ENCODE data around the gene SH3RF3. TPM values are rescaled to one million over a fixed set of nuclear protein-coding genes. Genes with fewer than 3 reads are reported as not detected.

Gene SH3RF3
- total and polyA plus RNA-seq, 9 of the 15 experiments (the other 6 are each of a cell fraction or from before 2014, with no cell fraction given) = 0.02 TPM; not detected in 8

GRCh38 chr2:109298851-109299250 is 169.8 kb downstream of the SH3RF3 start:
- 0% methylated on average over 6 of the region's 6 CpGs for WGBS (ENCODE audit: insufficient coverage, low coverage, missing lambda C conversion rate)
- BruUV-seq (replicated peaks) = no TSS peak

GRCh38 chr2:109299536-109299935 is 170.5 kb downstream of the SH3RF3 start:
- DNase-seq (ENCODE audit: extremely low read depth in 1 of 4, low spot score in 3 of 4) (no peak), ATAC-seq (no peak), FAIRE-seq (no peak)
- no peak overlapping the region for H3K27ac ChIP-seq (ENCODE audit: extremely low read depth, low read depth, low read length)
- H3K79me2 ChIP-seq (ENCODE audit: control insufficient read depth, insufficient read depth, low read length) = no peaks in the 10 kb centered on the region
- H4K20me1 ChIP-seq (replicated peaks; ENCODE audit: control insufficient read depth, insufficient read depth, low read length) = no peaks in the 10 kb centered on the region
- BruUV-seq (replicated peaks) = no TSS peak
- 2% methylated on average over 5 of the region's 5 CpGs for whole genome bisulfite sequencing (ENCODE audit: insufficient coverage, low coverage, missing lambda C conversion rate)
- H3K27me3 ChIP-seq (ENCODE audit: control insufficient read depth in 2 of 2, insufficient read depth in 2 of 2, low read length in 2 of 2) = peaks cover 3 to 26% of the 10 kb centered on the region in 2 experiments; a peak in 3 of 5 replicates
- no peaks in the 10 kb centered on the region for H3K4me1 ChIP-seq (replicated peaks in 1 of 2; ENCODE audit: control insufficient read depth in 2 of 2, insufficient read depth in 2 of 2, low read length in 2 of 2)
- H3K9ac ChIP-seq (ENCODE audit: insufficient read depth in 1 of 2, low read depth in 2 of 2, low read length in 2 of 2) = no peak overlapping the region
- no peak overlapping the region for H2AFZ ChIP-seq (ENCODE audit: low read depth, low read length)
- no peak overlapping the region for H3K4me2 ChIP-seq (ENCODE audit: insufficient read depth, low read length)
- H3K4me3 ChIP-seq = no peak overlapping the region
- no peaks in the 10 kb centered on the region for H3K36me3 ChIP-seq (ENCODE audit: control insufficient read depth, insufficient read depth, low read length)
- ChIA-PET POLR2A (interaction anchor here (0.6 kb wide), 1 partner anchor 72 kb away, joined by 3 read pairs; no protein-coding TSS in a partner anchor), CTCF (ENCODE audit: low intra/inter-chr PET ratio) (no interaction called here)
- no peaks in the 10 kb centered on the region for H3K9me3 ChIP-seq (replicated peaks; ENCODE audit: control insufficient read depth, insufficient read depth, low read depth, low read length)
- intact Hi-C loops (cut with micrococcal nuclease) = no loop called here
- no peaks in the 10 kb centered on the region for H3K9me1 ChIP-seq (ENCODE audit: control insufficient read depth, insufficient read depth, low read length)
- in situ Hi-C loops (cut with MboI) = no loop called here
- no peak for TF ChIP-seq SAP30 (IDR thresholded peaks at IDR 0.05; ENCODE audit: borderline replicate concordance, insufficient read depth, low read depth, low read length, poor library complexity, severe bottlenecking)
- TF ChIP-seq CGGBP1 (CRISPR knock-in tag; IDR thresholded peaks at IDR 0.05) = no peak
- TF ChIP-seq ZNF133 (CRISPR knock-in tag; IDR thresholded peaks at IDR 0.05) = no peak
- TF ChIP-seq ZNF143 (CRISPR knock-in tag; IDR thresholded peaks at IDR 0.05) = no peak
- TF ChIP-seq CBX5 (IDR thresholded peaks at IDR 0.05; ENCODE audit: borderline replicate concordance, low read depth) = no peak
- no peak for TF ChIP-seq PHB2 (IDR thresholded peaks at IDR 0.05; ENCODE audit: low read depth)
- no peak for TF ChIP-seq FOXA1 (IDR thresholded peaks at IDR 0.05; ENCODE audit: borderline replicate concordance)
- no peak for TF ChIP-seq CREB5 (CRISPR knock-in tag; IDR thresholded peaks at IDR 0.05)
- no peak for TF ChIP-seq USF2 (CRISPR knock-in tag; IDR thresholded peaks at IDR 0.05)
- no peak for TF ChIP-seq TRIM28 (IDR thresholded peaks at IDR 0.05)
- TF ChIP-seq MECOM (CRISPR knock-in tag; IDR thresholded peaks at IDR 0.05) = no peak
- TF ChIP-seq ZNF707 (CRISPR knock-in tag; conservative IDR thresholded peaks at IDR 0.05) = no peak

More at GRCh38 chr2:109298851-109299250, 169.8 kb downstream of the SH3RF3 start:
- Histone ChIP-seq H3K4me3 (no peak overlapping the region), H3K4me1 (replicated peaks in 1 of 2; ENCODE audit: control insufficient read depth in 2 of 2, insufficient read depth in 2 of 2, low read length in 2 of 2) (no peaks in the 10 kb centered on the region), H3K4me2 (ENCODE audit: insufficient read depth, low read length) (no peak overlapping the region), H3K79me2 (ENCODE audit: control insufficient read depth, insufficient read depth, low read length) (no peaks in the 10 kb centered on the region), H3K9me1 (ENCODE audit: control insufficient read depth, insufficient read depth, low read length) (no peaks in the 10 kb centered on the region), H3K9ac (ENCODE audit: insufficient read depth in 1 of 2, low read depth in 2 of 2, low read length in 2 of 2) (no peak overlapping the region), H4K20me1 (replicated peaks; ENCODE audit: control insufficient read depth, insufficient read depth, low read length) (no peaks in the 10 kb centered on the region), H3K9me3 (replicated peaks; ENCODE audit: control insufficient read depth, insufficient read depth, low read depth, low read length) (no peaks in the 10 kb centered on the region), H3K27me3 (ENCODE audit: control insufficient read depth in 2 of 2, insufficient read depth in 2 of 2, low read length in 2 of 2) (peaks cover 3 to 23% of the 10 kb centered on the region in 2 experiments; a peak in 3 of 5 replicates), H2AFZ (ENCODE audit: low read depth, low read length) (no peak overlapping the region), H3K27ac (ENCODE audit: extremely low read depth, low read depth, low read length) (no peak overlapping the region), H3K36me3 (ENCODE audit: control insufficient read depth, insufficient read depth, low read length) (no peaks in the 10 kb centered on the region)
- TF ChIP-seq SAFB2 (IDR thresholded peaks at IDR 0.05; ENCODE audit: borderline replicate concordance, low read depth, low read length, severe bottlenecking) (no peak), SMARCC2 (IDR thresholded peaks at IDR 0.05; ENCODE audit: low read depth) (no peak), ZNF232 (CRISPR knock-in tag; IDR thresholded peaks at IDR 0.05) (no peak), BRCA1 (IDR thresholded peaks at IDR 0.05) (no peak), BRCA1 (CRISPR knock-in tag; IDR thresholded peaks at IDR 0.05) (no peak)
- POLR2A ChIA-PET = no interaction called here
- ATAC-seq = no peak
- DNase-seq (ENCODE audit: extremely low read depth in 1 of 4, low spot score in 3 of 4) = no peak
- FAIRE-seq = no peak
- CTCF ChIA-PET (ENCODE audit: low intra/inter-chr PET ratio) = no interaction called here
- in situ Hi-C loops (cut with MboI) (no loop called here), intact Hi-C loops (cut with micrococcal nuclease) (no loop called here)
